HCT116 (cell line): ENCODE measurements around the gene SLC5A12. TPM values are rescaled to one million over a fixed set of nuclear protein-coding genes. Genes with fewer than 3 reads are reported as not detected.

Source experiments
- ATAC-seq: fragments of 200-7000 bp; cut with Tn5 transposase; 2 replicates; pipeline ENCODE4 v1.9.1; 2020; ENCODE audit warnings: mild to moderate bottlenecking, moderate library complexity
- BruUV-seq: library from RNA; stranded (reverse); fragments of 400-500 nt; replicated peaks from 2 replicates; lab custom pipeline; 2021; lab: Mats Ljungman, UMichigan
- CTCF ChIA-PET: fragments of 300-600 bp; sonication (Branson Sonifier 250); formaldehyde crosslinking; loops from one replicate; lab custom pipeline; 2021; ENCODE audit warnings: antibody characterized with exemption; lab: Charles Lee
- POLR2A ChIA-PET: fragments of 300-600, 350-600 bp; sonication (Branson Sonifier 250); formaldehyde crosslinking; loops from one replicate; lab custom pipeline; 2021; ENCODE audit warnings: antibody characterized with exemption; lab: Charles Lee
- RAD21 ChIA-PET, 2 experiments: fragments of 300-600 bp; sonication (Branson Sonifier 250); formaldehyde crosslinking; loops; one replicate each; lab custom pipeline; 2023; ENCODE audit warnings: low total read pairs in 2 of 2; ENCODE audit not compliant: uncharacterized antibody in 2 of 2, unreplicated experiment in 2 of 2, low non-redundant PET in 1 of 2; lab: Charles Lee
- DNase-seq: peaks from one replicate; pipeline ENCODE4 v3.0.0-alpha.2; 2010; ENCODE audit warnings: low read depth, low spot score
- H2AFZ ChIP-seq: fragments of 200-600 bp; shearing (Covaris generic), sonication (generic); 2 replicates; pipeline ENCODE4 v1.6.1; 2017; ENCODE audit warnings: low read depth, mixed run types, mixed read lengths, antibody characterized with exemption, low read length; ENCODE audit not compliant: poor library complexity, severe bottlenecking
- H3K27ac ChIP-seq: 2 replicates; pipeline ENCODE4 v1.5.1; 2012; ENCODE audit warnings: low read depth, low read length
- H3K27me3 ChIP-seq: fragments of 200-600 bp; sonication (generic); 2 replicates; pipeline ENCODE4 v1.6.1; 2016; ENCODE audit warnings: mixed run types, low read length, mixed read lengths; ENCODE audit not compliant: insufficient read depth
- H3K36me3 ChIP-seq, 2 experiments: fragments of 200-500 bp in 1 of 2; fragments of 200-600 bp in 1 of 2; sonication (Bioruptor generic) in 1 of 2; sonication (generic) in 1 of 2; 2 replicates each; pipeline versions ENCODE4 v1.5.1 to v1.6.1; 2014 to 2016; ENCODE audit warnings: low read length in 2 of 2, inconsistent platforms in 1 of 2, mixed read lengths in 1 of 2, mixed run types in 1 of 2; ENCODE audit not compliant: insufficient read depth in 2 of 2, control insufficient read depth in 1 of 2
- H3K4me1 ChIP-seq, 2 experiments: fragments of 200-600 bp in 1 of 2; sonication (generic) in 1 of 2; 2 replicates each; pipeline versions ENCODE4 v1.5.1 to v1.6.1; 2012 to 2017; ENCODE audit warnings: low read length in 2 of 2, inconsistent platforms in 1 of 2, mild to moderate bottlenecking in 1 of 2, mixed read lengths in 1 of 2, mixed run types in 1 of 2, moderate library complexity in 1 of 2; ENCODE audit not compliant: insufficient read depth in 2 of 2, control insufficient read depth in 1 of 2
- H3K4me2 ChIP-seq: fragments of 200-600 bp; sonication (generic); 2 replicates; pipeline ENCODE4 v1.6.1; 2017; ENCODE audit warnings: mixed run types, low read length, mixed read lengths
- H3K4me3 ChIP-seq, 2 experiments: fragments of 200-600 bp in 1 of 2; sonication (generic) in 1 of 2; replicated peaks in 1 of 2; 2 replicates each; pipeline ENCODE4 v1.5.1; 2011 to 2016; ENCODE audit warnings: low read length in 2 of 2, control low read depth in 1 of 2, low read depth in 1 of 2, mild to moderate bottlenecking in 1 of 2, mixed read lengths in 1 of 2, mixed run types in 1 of 2
- H3K79me2 ChIP-seq: fragments of 200-600 bp; sonication (generic); 2 replicates; pipeline ENCODE4 v1.6.1; 2017; ENCODE audit warnings: mild to moderate bottlenecking, mixed run types, low read length, moderate library complexity, mixed read lengths; ENCODE audit not compliant: insufficient read depth
- H3K9ac ChIP-seq: fragments of 200-600 bp; sonication (generic); 2 replicates; pipeline ENCODE4 v1.6.1; 2016; ENCODE audit warnings: low read length, mixed read lengths
- H3K9me2 ChIP-seq: fragments of 200-600 bp; sonication (generic), shearing (Covaris generic); 2 replicates; pipeline ENCODE4 v1.6.1; 2017; ENCODE audit warnings: mixed run types, mild to moderate bottlenecking, moderate library complexity; ENCODE audit not compliant: insufficient read depth
- H3K9me3 ChIP-seq, 2 experiments: fragments of 200-500 bp in 1 of 2; fragments of 200-600 bp in 1 of 2; sonication (Bioruptor generic) in 1 of 2; sonication (generic) in 1 of 2; 2 replicates each; pipeline ENCODE4 v1.6.1; 2014 to 2017; ENCODE audit warnings: low read length in 2 of 2, mixed read lengths in 2 of 2, inconsistent platforms in 1 of 2, low read depth in 1 of 2, mild to moderate bottlenecking in 1 of 2, mixed run types in 1 of 2, moderate library complexity in 1 of 2; ENCODE audit not compliant: control insufficient read depth in 1 of 2, insufficient read depth in 1 of 2
- H4K20me1 ChIP-seq: fragments of 200-600 bp; sonication (generic), shearing (Covaris generic); 2 replicates; pipeline ENCODE4 v1.6.1; 2017; ENCODE audit warnings: mixed run types, mild to moderate bottlenecking, moderate library complexity; ENCODE audit not compliant: insufficient read depth
- CBX3 ChIP-seq: IDR thresholded peaks from 2 replicates; pipeline ENCODE4 v1.6.1; 2012; ENCODE audit warnings: low read depth
- CEBPB ChIP-seq: IDR thresholded peaks from 2 replicates; pipeline ENCODE4 v1.6.1; 2012; ENCODE audit warnings: low read depth
- CTCF ChIP-seq, 3 experiments: fragments of 200-600 bp in 1 of 3; sonication (generic) in 1 of 3; IDR thresholded peaks in 2 of 3; conservative IDR thresholded peaks in 1 of 3; 2 replicates each; pipeline ENCODE4 v1.5.1; 2012 to 2017; ENCODE audit warnings: low read depth in 2 of 3, low read length in 2 of 3, antibody characterized with exemption in 1 of 3, borderline replicate concordance in 1 of 3, control low read depth in 1 of 3, mild to moderate bottlenecking in 1 of 3, mixed read lengths in 1 of 3, mixed run types in 1 of 3, moderate library complexity in 1 of 3; ENCODE audit not compliant: insufficient read depth in 1 of 3
- EGR1 ChIP-seq: IDR thresholded peaks from 2 replicates; pipeline ENCODE4 v1.6.1; 2012; ENCODE audit warnings: low read depth
- EZH2 ChIP-seq: fragments of 200-600 bp; sonication (generic); IDR thresholded peaks from 2 replicates; pipeline ENCODE4 v1.6.1; 2017; ENCODE audit warnings: antibody characterized with exemption, mixed run types
- EZH2phosphoT487 ChIP-seq: fragments of 200-600 bp; IDR thresholded peaks from 2 replicates; pipeline ENCODE4 v1.6.1; 2018; ENCODE audit warnings: antibody characterized with exemption, borderline replicate concordance
- FOSL1 ChIP-seq: IDR thresholded peaks from 2 replicates; pipeline ENCODE4 v1.6.1; 2012; ENCODE audit warnings: low read depth
- RAD21 ChIP-seq: IDR thresholded peaks from 2 replicates; pipeline ENCODE4 v1.6.1; 2012; ENCODE audit warnings: low read depth, mild to moderate bottlenecking
- REST ChIP-seq: IDR thresholded peaks from 2 replicates; pipeline ENCODE4 v1.6.1; 2012; ENCODE audit warnings: low read depth
- SIN3A ChIP-seq: IDR thresholded peaks from 2 replicates; pipeline ENCODE4 v1.6.1; 2012; ENCODE audit warnings: low read depth
- ZFX ChIP-seq: fragments of 450-650 bp; IDR thresholded peaks from 2 replicates; pipeline ENCODE4 v1.6.1; 2017
- ZNF274 ChIP-seq: fragments of 200-500 bp; sonication (Bioruptor generic); IDR thresholded peaks from 2 replicates; pipeline ENCODE4 v1.6.1; 2014; ENCODE audit warnings: mild to moderate bottlenecking, low read depth, low read length, inconsistent platforms
- intact Hi-C: fragments of 100-400 bp; cut with micrococcal nuclease; formaldehyde crosslinking; loops from 2 replicates; pipeline ENCODE4 v1.10.0; 2022
- total RNA-seq: library from RNA; stranded (reverse); gene quantifications from one replicate; pipeline ENCODE4 v1.2.1, GENCODE V29; 2021; ENCODE audit not compliant: unreplicated experiment

Gene SLC5A12
- total RNA-seq, 1 experiment from 2014 or later, result not detected

- H3K9me3 ChIP-seq, result peaks cover 2 to 7% of the 10 kb centered on the region in 2 experiments; a peak in 2 of 4 replicates
- DNase-seq (no peak), ATAC-seq (no peak)
- no peak overlapping the region for H3K9ac ChIP-seq
- no TSS peak for BruUV-seq
- no peaks in the 10 kb centered on the region for H3K9me2 ChIP-seq
- ChIA-PET POLR2A (no interaction called here), CTCF (no interaction called here), RAD21 (no interaction called here)
- H3K4me3 ChIP-seq, result no peak overlapping the region
- H3K27me3 ChIP-seq, result no peaks in the 10 kb centered on the region
- intact Hi-C loops, result loop anchor here (10.0 kb wide), 1 partner anchor 360 kb away; no protein-coding TSS in a partner anchor
- H3K79me2 ChIP-seq, result no peaks in the 10 kb centered on the region
- no peak overlapping the region for H3K4me2 ChIP-seq
- H3K4me1 ChIP-seq, result no peaks in the 10 kb centered on the region
- H3K27ac ChIP-seq, result no peak overlapping the region
- TF ChIP-seq ZNF274 (no peak), REST (no peak), CEBPB (no peak), EZH2 (no peak), FOSL1 (no peak), RAD21 (no peak), EZH2phosphoT487 (no peak), EGR1 (no peak), SIN3A (no peak), CBX3 (no peak), CTCF (IDR thresholded peaks at IDR 0.05 in 2 of 3, conservative IDR thresholded peaks at IDR 0.05 in 1 of 3; ENCODE audit: borderline replicate concordance in 1 of 3, insufficient read depth in 1 of 3, low read depth in 2 of 3, low read length in 2 of 3) (no peak), ZFX (no peak)
- H4K20me1 ChIP-seq, result no peaks in the 10 kb centered on the region
- no peak overlapping the region for H2AFZ ChIP-seq
- H3K36me3 ChIP-seq, result no peaks in the 10 kb centered on the region
Observed at GRCh38 chr11:26655287-26655686, 66.6 kb downstream of the SLC5A12 start.
